Measurements from ENCODE around the gene TMEM238L. TPM values are rescaled to one million over a fixed set of nuclear protein-coding genes. Genes with fewer than 3 reads are reported as not detected.

Gene TMEM238L
- total and polyA plus RNA-seq, 2 of the 8 experiments (the other 6 are each of a cell fraction or from before 2014, with no cell fraction given), result not detected

DNA sequence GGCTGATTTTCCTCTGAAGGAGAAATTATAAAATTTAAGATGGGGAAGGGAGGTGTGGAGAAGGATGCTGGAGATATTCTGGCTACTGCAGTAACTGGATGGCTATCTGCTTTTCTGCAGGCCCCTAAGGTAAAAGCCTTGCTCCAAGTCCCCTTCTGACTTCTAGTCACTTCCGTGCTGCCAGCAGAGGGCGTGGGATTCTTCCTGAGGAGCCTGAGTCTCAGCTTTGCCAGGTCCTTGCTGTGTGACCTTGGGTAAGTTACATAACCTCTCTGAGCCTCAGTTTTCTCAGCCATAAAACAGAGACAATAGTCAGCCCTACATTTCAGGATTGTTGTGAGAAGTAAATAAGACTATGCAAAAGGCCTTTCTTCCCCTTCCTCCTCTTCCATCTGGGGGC, 49.8 kb downstream of the TMEM238L start:
- ChIA-PET CTCF (ENCODE audit: partially characterized antibody) (interaction anchor here (0.6 to 4.8 kb wide), 14 partner anchors 12 to 338 kb away, joined by 3 to 40 read pairs (median 4); no protein-coding TSS in a partner anchor), POLR2A (ENCODE audit: partially characterized antibody) (interaction anchor here (1.0 kb wide), 1 partner anchor 37 kb away, joined by 3 read pairs; no protein-coding TSS in a partner anchor)
- no peak overlapping the region for H3K56ac ChIP-seq (replicated peaks; ENCODE audit: insufficient read length, low read depth, low read length)
- peak overlapping the region in 1 of 4 experiments; percentile 57; a peak in 2 of 8 replicates for H3K4me3 ChIP-seq (ENCODE audit: extremely low read depth in 1 of 4, insufficient read depth in 2 of 4, low read depth in 3 of 4, low read length in 4 of 4)
- H2AK5ac ChIP-seq (ENCODE audit: low read depth, low read length), result no peak overlapping the region
- DNase-seq (ENCODE audit: low read depth in 1 of 2, low spot score in 2 of 2), result peak in 1 of 2 experiments; percentile 78
- H4K8ac ChIP-seq (ENCODE audit: extremely low read depth, insufficient read depth, low read length), result no peak overlapping the region
- H2BK120ac ChIP-seq (replicated peaks; ENCODE audit: low read depth, low read length), result peak overlapping the region; percentile 24
- no peak overlapping the region for H3K9ac ChIP-seq (replicated peaks in 1 of 4; ENCODE audit: extremely low read depth in 1 of 4, low read depth in 3 of 4, low read length in 3 of 4)
- peak; percentile 94 for FAIRE-seq
- no peak overlapping the region for H2BK15ac ChIP-seq (ENCODE audit: low read length)
- H3K9me3 ChIP-seq (ENCODE audit: insufficient read depth in 2 of 2, low read depth in 1 of 2, low read length in 1 of 2), result no peaks in the 10 kb centered on the region
- H2BK20ac ChIP-seq (ENCODE audit: low read length), result no peak overlapping the region
- H2BK5ac ChIP-seq (ENCODE audit: low read depth, low read length), result no peak overlapping the region
- no peak overlapping the region for H3K14ac ChIP-seq (ENCODE audit: insufficient read length)
- no peak overlapping the region for H2AFZ ChIP-seq (ENCODE audit: low read length)
- peaks cover 9 to 20% (median 14%) of the 10 kb centered on the region in 4 experiments for H3K4me1 ChIP-seq (replicated peaks in 1 of 4; ENCODE audit: control insufficient read depth in 3 of 4, insufficient read depth in 4 of 4, low read length in 3 of 4)
- H4K91ac ChIP-seq (replicated peaks; ENCODE audit: insufficient read length, low read length), result no peak overlapping the region
- no peak overlapping the region for H4K5ac ChIP-seq (ENCODE audit: insufficient read length, low read depth, low read length)
- H3K23me2 ChIP-seq (ENCODE audit: low read depth, low read length), result peaks cover 4% of the 10 kb centered on the region; the same call in 1 of the 2 replicates
- no peaks in the 10 kb centered on the region for H3K79me2 ChIP-seq (ENCODE audit: control insufficient read depth in 1 of 2, insufficient read depth in 2 of 2, low read length in 2 of 2)
- H3K23ac ChIP-seq (ENCODE audit: insufficient read length), result no peak overlapping the region
- peak overlapping the region; percentile 71 to 99 for H3K4me2 ChIP-seq (ENCODE audit: insufficient read depth in 1 of 2, low read depth in 2 of 2, low read length in 2 of 2)
- H3K36me3 ChIP-seq (ENCODE audit: control insufficient read depth in 2 of 4, insufficient read depth in 4 of 4, low read length in 3 of 4), result no peaks in the 10 kb centered on the region
- H3K18ac ChIP-seq (ENCODE audit: extremely low read depth, low read length), result peak overlapping the region; percentile 40; the same call in 1 of the 2 replicates
- H3K27ac ChIP-seq (ENCODE audit: low read depth, low read length), result no peak overlapping the region
- no peaks in the 10 kb centered on the region for H3K79me1 ChIP-seq (ENCODE audit: low read depth, low read length)
- 6% methylated on average over 2 of the region's 2 CpGs; no CpG with 5 or more reads in 1 of the 2 experiments for WGBS, 2 experiments (ENCODE audit: extremely low coverage in 1 of 2, insufficient coverage in 1 of 2, insufficient read length in 1 of 2, insufficient replicate concordance in 2 of 2, low coverage in 1 of 2, low lambda C conversion rate in 2 of 2, missing lambda C conversion rate in 1 of 2)
- 0 out of 2 replicates have a peak overlapping the region, but pooled peaks have one; percentile 62 for H2BK12ac ChIP-seq (ENCODE audit: low read depth, low read length)
- H3K27me3 ChIP-seq (replicated peaks in 1 of 4; ENCODE audit: control insufficient read depth in 3 of 4, extremely low read depth in 1 of 4, insufficient read depth in 3 of 4, low read length in 3 of 4), result no peaks in the 10 kb centered on the region
- H3K4ac ChIP-seq (replicated peaks; ENCODE audit: insufficient read length, low read depth, low read length), result no peak overlapping the region
- no peaks in the 10 kb centered on the region for H4K20me1 ChIP-seq (replicated peaks in 1 of 2; ENCODE audit: control insufficient read depth in 1 of 2, insufficient read depth in 2 of 2, low read length in 2 of 2)
- TF ChIP-seq TEAD4 (IDR thresholded peaks at IDR 0.05; ENCODE audit: low read depth, low read length) (no peak), RNF2 (IDR thresholded peaks at IDR 0.05; ENCODE audit: borderline replicate concordance, low read depth, low read length, missing control alignments, poor library complexity, severe bottlenecking) (no peak), SP2 (IDR thresholded peaks at IDR 0.05; ENCODE audit: low read length) (no peak), RAD21 (IDR thresholded peaks at IDR 0.05 in 1 of 2, conservative IDR thresholded peaks at IDR 0.05 in 1 of 2; ENCODE audit: low read depth in 2 of 2, low read length in 2 of 2) (peak; percentile 59 to 69), SUZ12 (IDR thresholded peaks at IDR 0.05; ENCODE audit: low read length) (no peak), RFX5 (IDR thresholded peaks at IDR 0.05; ENCODE audit: borderline replicate concordance, low read depth, low read length) (no peak), HDAC2 (IDR thresholded peaks at IDR 0.05; ENCODE audit: borderline replicate concordance in 1 of 2, low read depth in 2 of 2, low read length in 2 of 2) (peak in 1 of 2 experiments; percentile 98; a peak in 1 of 4 replicates), SIX5 (IDR thresholded peaks at IDR 0.05; ENCODE audit: low read depth, low read length) (no peak), ASH2L (IDR thresholded peaks at IDR 0.05; ENCODE audit: low read length) (no peak)
- TF ChIP-seq, protein P1, sequence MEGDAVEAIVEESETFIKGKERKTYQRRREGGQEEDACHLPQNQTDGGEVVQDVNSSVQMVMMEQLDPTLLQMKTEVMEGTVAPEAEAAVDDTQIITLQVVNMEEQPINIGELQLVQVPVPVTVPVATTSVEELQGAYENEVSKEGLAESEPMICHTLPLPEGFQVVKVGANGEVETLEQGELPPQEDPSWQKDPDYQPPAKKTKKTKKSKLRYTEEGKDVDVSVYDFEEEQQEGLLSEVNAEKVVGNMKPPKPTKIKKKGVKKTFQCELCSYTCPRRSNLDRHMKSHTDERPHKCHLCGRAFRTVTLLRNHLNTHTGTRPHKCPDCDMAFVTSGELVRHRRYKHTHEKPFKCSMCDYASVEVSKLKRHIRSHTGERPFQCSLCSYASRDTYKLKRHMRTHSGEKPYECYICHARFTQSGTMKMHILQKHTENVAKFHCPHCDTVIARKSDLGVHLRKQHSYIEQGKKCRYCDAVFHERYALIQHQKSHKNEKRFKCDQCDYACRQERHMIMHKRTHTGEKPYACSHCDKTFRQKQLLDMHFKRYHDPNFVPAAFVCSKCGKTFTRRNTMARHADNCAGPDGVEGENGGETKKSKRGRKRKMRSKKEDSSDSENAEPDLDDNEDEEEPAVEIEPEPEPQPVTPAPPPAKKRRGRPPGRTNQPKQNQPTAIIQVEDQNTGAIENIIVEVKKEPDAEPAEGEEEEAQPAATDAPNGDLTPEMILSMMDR (IDR thresholded peaks at IDR 0.05; ENCODE audit: control extremely low read depth in 1 of 3, insufficient read depth in 1 of 3, low read depth in 1 of 3, low read length in 3 of 3), result peak; percentile 68 to 90 (median 77)
